ENCODE measurements around the gene UTS2R. TPM values are rescaled to one million over a fixed set of nuclear protein-coding genes. Genes with fewer than 3 reads are reported as not detected.

UTS2R gene
- total RNA-seq, 1 donor from 2014 or later = not detected

GRCh38 chr17:82339634-82340580 lies 31.7 kb upstream of the UTS2R start:
- H3K27ac ChIP-seq = peak overlapping the region; percentile 60
- peaks cover 19% of the 10 kb centered on the region for H3K4me1 ChIP-seq
- no peaks in the 10 kb centered on the region for H3K9me3 ChIP-seq
- H3K36me3 ChIP-seq = no peaks in the 10 kb centered on the region
- no peak for DNase-seq
- no peak for TF ChIP-seq CTCF (IDR thresholded peaks at IDR 0.05)
- H3K4me3 ChIP-seq = peak overlapping the region; percentile 21
- peak; percentile 61 for ATAC-seq
- no peaks in the 10 kb centered on the region for H3K27me3 ChIP-seq
- intact Hi-C loops (cut with DNase I) = loop anchor here (10.0 kb wide), 1 partner anchor 305 kb away; the partner anchor contains the start of genes DCXR and RAC3

GRCh38 chr17:82342361-82343079 lies 29.0 kb upstream of the UTS2R start:
- peaks cover 13% of the 10 kb centered on the region for H3K4me1 ChIP-seq
- ATAC-seq (no peak), DNase-seq (no peak)
- no peaks in the 10 kb centered on the region for H3K9me3 ChIP-seq
- no peaks in the 10 kb centered on the region for H3K27me3 ChIP-seq
- no peak overlapping the region for H3K4me3 ChIP-seq
- intact Hi-C loops (cut with DNase I) = no loop called here
- TF ChIP-seq CTCF (IDR thresholded peaks at IDR 0.05) = no peak
- no peak overlapping the region for H3K27ac ChIP-seq
- H3K36me3 ChIP-seq = no peaks in the 10 kb centered on the region

- Histone ChIP-seq H3K36me3 (no peaks in the 10 kb centered on the region), H3K4me1 (peaks cover 11% of the 10 kb centered on the region), H3K27ac (no peak overlapping the region), H3K4me3 (no peak overlapping the region), H3K27me3 (peaks cover 4% of the 10 kb centered on the region), H3K9me3 (no peaks in the 10 kb centered on the region)
- no peak for TF ChIP-seq CTCF (IDR thresholded peaks at IDR 0.05)
- no peak for DNase-seq
- no peak for ATAC-seq
- intact Hi-C loops (cut with DNase I) = no loop called here
These were observed 28.0 kb upstream of the UTS2R start for GRCh38 chr17:82343560-82343959.

- ATAC-seq (peak; percentile 26), DNase-seq (no peak)
- no peaks in the 10 kb centered on the region for H3K36me3 ChIP-seq
These were observed 27.2 kb upstream of the UTS2R start for GRCh38 chr17:82344175-82344907.

More at GRCh38 chr17:82344175-82344907, 27.2 kb upstream of the UTS2R start:
- intact Hi-C loops (cut with DNase I) = no loop called here
- Histone ChIP-seq H3K27me3 (peaks cover 5% of the 10 kb centered on the region), H3K27ac (no peak overlapping the region), H3K4me3 (no peak overlapping the region), H3K4me1 (peaks cover 3% of the 10 kb centered on the region), H3K9me3 (no peaks in the 10 kb centered on the region)
- TF ChIP-seq CTCF (IDR thresholded peaks at IDR 0.05) = no peak
